Neuronal stem cell (in vitro differentiated cells): ENCODE measurements around the gene SLC22A17.
A peak's percentile ranks its signal among the peaks of the same experiment; 100 is the strongest.

Experiments used
- DNase-seq: peaks from one replicate; pipeline ENCODE4 v3.0.0-alpha.2; 2013; ENCODE audit warnings: low spot score
- H2AFZ ChIP-seq: one replicate; pipeline ENCODE4 v1.6.1; 2013; ENCODE audit warnings: mild to moderate bottlenecking, low read length, inconsistent platforms
- H2AK5ac ChIP-seq: 2 replicates; pipeline ENCODE4 v1.6.1; 2013; ENCODE audit warnings: low read depth, mild to moderate bottlenecking, inconsistent platforms, low read length, moderate library complexity, mixed read lengths
- H2BK120ac ChIP-seq: 2 replicates; pipeline ENCODE4 v1.6.1; 2013; ENCODE audit warnings: low read depth, mild to moderate bottlenecking, inconsistent platforms, low read length, moderate library complexity, mixed read lengths
- H2BK12ac ChIP-seq: one replicate; pipeline ENCODE4 v1.6.1; 2013; ENCODE audit warnings: low read length, inconsistent platforms
- H2BK15ac ChIP-seq: 2 replicates; pipeline ENCODE4 v1.6.1; 2013; ENCODE audit warnings: mild to moderate bottlenecking, low read length, inconsistent platforms, mixed read lengths
- H2BK5ac ChIP-seq: one replicate; pipeline ENCODE4 v1.6.1; 2013; ENCODE audit warnings: inconsistent platforms, mild to moderate bottlenecking, low read length, moderate library complexity
- H3K14ac ChIP-seq: one replicate; pipeline ENCODE4 v1.6.1; 2013; ENCODE audit warnings: low read length, inconsistent platforms
- H3K18ac ChIP-seq: 2 replicates; pipeline ENCODE4 v1.6.1; 2013; ENCODE audit warnings: low read length, inconsistent platforms
- H3K23ac ChIP-seq: 2 replicates; pipeline ENCODE4 v1.6.1; 2013; ENCODE audit warnings: low read depth, mild to moderate bottlenecking, mixed read lengths, low read length, inconsistent platforms; ENCODE audit not compliant: poor library complexity
- H3K27ac ChIP-seq: replicated peaks from 3 replicates; pipeline ENCODE4 v1.5.1; 2013; ENCODE audit warnings: low read length, inconsistent platforms
- H3K27me3 ChIP-seq, 3 experiments: 2 replicates each; pipeline ENCODE4 v1.6.1; 2013; ENCODE audit warnings: low read length in 3 of 3, mild to moderate bottlenecking in 2 of 3, inconsistent platforms in 1 of 3, low read depth in 1 of 3, mixed read lengths in 1 of 3, moderate library complexity in 1 of 3; ENCODE audit not compliant: control insufficient read depth in 3 of 3, insufficient read depth in 3 of 3
- H3K36me3 ChIP-seq, 2 donors: replicated peaks in 1 of 2; 2 replicates each; pipeline ENCODE4 v1.6.1; 2013; ENCODE audit warnings: low read length in 2 of 2; ENCODE audit not compliant: control insufficient read depth in 2 of 2, insufficient read depth in 2 of 2
- H3K4ac ChIP-seq: 2 replicates; pipeline ENCODE4 v1.6.1; 2013; ENCODE audit warnings: inconsistent platforms, mild to moderate bottlenecking, low read length, moderate library complexity
- H3K4me1 ChIP-seq, 2 donors: 1 replicate in 1 of 2; 2 replicates in 1 of 2; pipeline ENCODE4 v1.6.1; 2013; ENCODE audit warnings: low read length in 2 of 2, low read depth in 1 of 2; ENCODE audit not compliant: control insufficient read depth in 2 of 2, insufficient read depth in 1 of 2
- H3K4me2 ChIP-seq: one replicate; pipeline ENCODE4 v1.6.1; 2013; ENCODE audit warnings: mild to moderate bottlenecking, low read length, inconsistent platforms; ENCODE audit not compliant: insufficient read depth, poor library complexity, severe bottlenecking
- H3K4me3 ChIP-seq, 2 donors: 2 replicates each; pipeline ENCODE4 v1.5.1; 2013; ENCODE audit warnings: low read length in 2 of 2, mild to moderate bottlenecking in 2 of 2, inconsistent platforms in 1 of 2, moderate library complexity in 1 of 2
- H3K79me1 ChIP-seq: one replicate; pipeline ENCODE4 v1.6.1; 2013; ENCODE audit warnings: low read depth, mild to moderate bottlenecking, inconsistent platforms, low read length, moderate library complexity
- H3K9ac ChIP-seq: one replicate; pipeline ENCODE4 v1.6.1; 2013; ENCODE audit warnings: mild to moderate bottlenecking, low read depth, low read length, inconsistent platforms; ENCODE audit not compliant: poor library complexity
- H3K9me3 ChIP-seq, 2 donors: replicated peaks in 1 of 2; 2 replicates each; pipeline versions ENCODE3 to v1.6.1; 2013; ENCODE audit warnings: low read length in 2 of 2, mild to moderate bottlenecking in 2 of 2, inconsistent platforms in 1 of 2, low read depth in 1 of 2, mixed read lengths in 1 of 2, moderate library complexity in 1 of 2; ENCODE audit not compliant: control insufficient read depth in 2 of 2, insufficient read depth in 1 of 2
- H4K8ac ChIP-seq: one replicate; pipeline ENCODE4 v1.6.1; 2013; ENCODE audit warnings: low read depth, mild to moderate bottlenecking, inconsistent platforms, low read length, moderate library complexity
- H4K91ac ChIP-seq: one replicate; pipeline ENCODE4 v1.6.1; 2013; ENCODE audit warnings: low read length, low read depth, mild to moderate bottlenecking, inconsistent platforms; ENCODE audit not compliant: poor library complexity
- WGBS, 2 donors: extraction: QIAGEN DNeasy Blood & Tissue Kit; methylation state at CpG; one replicate each; pipeline ENCODE4 v1.1.7; 2013; ENCODE audit warnings: missing lambda C conversion rate in 2 of 2, mixed read lengths in 1 of 2; ENCODE audit not compliant: insufficient read length in 2 of 2, insufficient replicate concordance in 1 of 2; ENCODE audit errors: extremely low coverage in 2 of 2; 5-methylcytosine and 5-hydroxymethylcytosine counted together

Gene SLC22A17

DNA sequence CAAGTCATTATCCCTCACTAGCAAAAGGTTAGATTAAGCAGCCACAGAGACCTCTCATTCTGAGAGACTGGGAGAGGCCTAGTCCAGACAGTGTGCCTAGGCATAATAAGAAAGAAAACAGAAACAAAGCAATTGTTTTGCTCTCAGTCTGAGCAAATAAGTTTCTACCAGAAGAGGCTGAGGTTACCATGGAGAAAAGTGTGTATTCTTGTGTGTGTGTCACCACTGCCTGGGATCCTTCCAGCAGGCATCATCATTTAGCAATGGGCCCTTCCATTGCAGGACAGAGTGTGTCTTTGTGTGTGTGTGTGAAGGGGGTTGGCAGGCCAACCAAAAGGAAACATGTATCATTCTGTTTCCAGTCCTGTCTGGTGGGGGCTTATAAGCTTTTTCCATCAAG lies 8.6 kb upstream of the SLC22A17 start:
- Histone ChIP-seq H3K4me3 (no peak overlapping the region), H3K14ac (no peak overlapping the region), H2BK5ac (no peak overlapping the region), H3K18ac (no peak overlapping the region), H2BK15ac (no peak overlapping the region), H3K27ac (no peak overlapping the region), H4K8ac (no peak overlapping the region), H2AK5ac (no peak overlapping the region), H2AFZ (no peak overlapping the region), H3K27me3 (no peaks in the 10 kb centered on the region), H2BK120ac (no peak overlapping the region), H3K9me3 (no peaks in the 10 kb centered on the region), H3K36me3 (peaks cover 36 to 75% of the 10 kb centered on the region in 2 donors), H3K9ac (no peak overlapping the region), H3K4me2 (no peak overlapping the region), H3K4ac (no peak overlapping the region), H2BK12ac (no peak overlapping the region), H3K79me1 (peaks cover 7% of the 10 kb centered on the region), H4K91ac (no peak overlapping the region), H3K23ac (no peak overlapping the region), H3K4me1 (peaks cover 6 to 12% of the 10 kb centered on the region in 2 donors)
- DNase-seq = no peak

DNA sequence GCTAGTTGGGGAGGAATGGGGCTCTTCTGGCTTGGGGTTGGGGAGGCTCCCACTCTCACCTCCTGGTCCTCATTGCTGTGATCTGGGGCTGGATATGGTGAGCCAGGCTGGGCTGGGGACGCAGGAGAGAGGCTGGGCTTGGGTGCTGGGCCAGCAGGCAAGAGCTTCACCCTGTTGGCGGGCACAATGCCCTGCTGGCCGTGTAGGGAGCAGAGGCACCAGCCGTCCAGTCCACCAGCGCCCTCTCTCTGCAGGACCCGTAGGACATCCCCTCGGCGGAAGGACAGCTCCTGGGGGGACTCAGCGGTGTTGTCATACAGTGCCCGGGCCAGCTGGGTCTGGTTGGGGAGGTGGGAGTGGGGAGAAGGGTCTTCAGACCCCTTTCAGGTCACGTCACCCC lies 7.8 kb upstream of the SLC22A17 start:
- no peaks in the 10 kb centered on the region for H3K9me3 ChIP-seq
- no peak overlapping the region for H3K23ac ChIP-seq
- H3K36me3 ChIP-seq = peaks cover 37 to 84% of the 10 kb centered on the region in 2 donors
- H3K79me1 ChIP-seq = peaks cover 3% of the 10 kb centered on the region
- WGBS, 2 donors = no CpG with 5 or more reads among the region's 11 CpGs
- no peak overlapping the region for H2BK12ac ChIP-seq
- H3K4me1 ChIP-seq = peaks cover 6 to 12% of the 10 kb centered on the region in 2 donors
- H4K91ac ChIP-seq = no peak overlapping the region
- no peak overlapping the region for H3K9ac ChIP-seq
- no peak overlapping the region for H2BK15ac ChIP-seq
- no peak overlapping the region for H2BK5ac ChIP-seq
- H2AK5ac ChIP-seq = no peak overlapping the region
- H3K18ac ChIP-seq = no peak overlapping the region
- H3K4ac ChIP-seq = no peak overlapping the region
- no peak overlapping the region for H3K27ac ChIP-seq
- H2AFZ ChIP-seq = no peak overlapping the region
- no peak overlapping the region for H4K8ac ChIP-seq
- H3K27me3 ChIP-seq = no peaks in the 10 kb centered on the region
- H3K14ac ChIP-seq = no peak overlapping the region
- no peak overlapping the region for H2BK120ac ChIP-seq
- no peak overlapping the region for H3K4me2 ChIP-seq
- no peak for DNase-seq
- H3K4me3 ChIP-seq = no peak overlapping the region

DNA sequence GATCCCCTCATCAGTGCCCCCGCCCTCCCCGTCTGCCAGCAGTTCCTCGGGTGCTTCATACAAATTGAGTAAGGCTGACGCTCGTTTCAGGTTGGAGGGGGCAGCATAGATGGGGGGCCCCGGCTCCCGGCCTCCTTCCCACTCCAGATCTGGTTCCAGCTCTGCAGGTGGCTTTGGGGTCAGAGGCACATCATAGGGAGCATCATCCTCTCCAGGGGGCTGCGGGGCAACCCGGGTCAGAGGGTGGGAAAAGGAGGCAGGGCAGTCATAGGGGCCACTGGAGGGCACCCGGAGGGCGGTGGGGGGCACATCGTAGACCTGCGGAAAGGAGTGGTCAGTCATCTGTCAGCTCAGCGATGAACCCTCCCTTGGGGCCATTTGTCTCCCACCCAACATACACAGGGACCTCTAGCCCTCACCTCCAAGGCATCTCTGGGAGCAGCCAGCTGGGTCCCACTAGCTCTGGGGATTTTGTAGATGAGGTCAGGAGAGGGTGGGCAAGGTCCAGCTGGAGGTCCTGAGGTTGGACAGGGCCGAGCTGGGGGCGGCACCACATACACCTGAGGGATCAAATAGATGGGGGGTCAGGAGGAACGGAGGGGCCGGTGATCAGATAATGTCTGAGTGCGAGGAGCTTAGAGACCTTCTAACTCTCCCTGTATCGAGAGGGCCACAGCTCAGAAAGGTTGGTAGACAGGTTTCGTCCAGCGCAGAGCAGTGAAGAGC lies 7.2 kb upstream of the SLC22A17 start:
- no peak overlapping the region for H2BK5ac ChIP-seq
- H3K14ac ChIP-seq = no peak overlapping the region
- no peak overlapping the region for H2BK120ac ChIP-seq
- no peak overlapping the region for H3K4ac ChIP-seq
- H4K91ac ChIP-seq = no peak overlapping the region
- H2BK12ac ChIP-seq = no peak overlapping the region
- H2AFZ ChIP-seq = no peak overlapping the region
- H3K4me3 ChIP-seq = no peak overlapping the region
- H2AK5ac ChIP-seq = no peak overlapping the region
- no peak overlapping the region for H3K18ac ChIP-seq
- no CpG with 5 or more reads among the region's 22 CpGs for WGBS, 2 donors
- H3K4me1 ChIP-seq = peaks cover 6 to 12% of the 10 kb centered on the region in 2 donors
- DNase-seq = no peak
- no peak overlapping the region for H3K9ac ChIP-seq
- peaks cover 1% of the 10 kb centered on the region for H3K79me1 ChIP-seq
- H2BK15ac ChIP-seq = no peak overlapping the region
- no peak overlapping the region for H3K27ac ChIP-seq
- H3K27me3 ChIP-seq = no peaks in the 10 kb centered on the region
- peaks cover 38 to 85% of the 10 kb centered on the region in 2 donors for H3K36me3 ChIP-seq
- no peak overlapping the region for H4K8ac ChIP-seq
- H3K9me3 ChIP-seq = no peaks in the 10 kb centered on the region
- no peak overlapping the region for H3K4me2 ChIP-seq
- H3K23ac ChIP-seq = no peak overlapping the region

DNA sequence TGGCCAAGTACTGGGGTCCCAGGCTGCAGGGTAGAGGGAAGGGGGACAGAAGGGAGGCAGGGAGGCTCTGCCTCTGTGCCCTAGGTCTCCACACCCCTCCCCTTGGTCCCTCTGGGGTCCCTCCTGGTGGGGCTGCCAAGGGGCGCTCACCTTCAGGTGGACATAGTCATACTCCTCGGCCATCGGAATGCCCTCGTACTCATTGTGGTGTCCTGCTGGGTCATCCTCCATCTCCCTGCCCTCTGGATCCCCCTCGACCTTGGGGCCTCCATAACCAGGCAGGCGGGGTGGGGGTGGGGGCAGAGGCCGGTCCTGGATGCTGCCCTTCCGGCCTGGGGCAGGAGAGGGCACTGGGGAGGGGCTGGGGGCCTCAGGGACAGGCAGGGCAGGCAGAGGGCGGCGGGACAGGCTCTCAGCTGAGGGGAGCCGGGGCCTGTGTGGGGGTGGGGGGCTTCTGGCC lies 6.5 kb upstream of the SLC22A17 start:
- H3K27ac ChIP-seq = no peak overlapping the region
- H2AK5ac ChIP-seq = no peak overlapping the region
- no peak for DNase-seq
- H2BK120ac ChIP-seq = no peak overlapping the region
- H3K9ac ChIP-seq = peak overlapping the region; percentile 22
- no peak overlapping the region for H3K4me3 ChIP-seq
- WGBS, 2 donors = no CpG with 5 or more reads among the region's 11 CpGs
- H2BK12ac ChIP-seq = no peak overlapping the region
- no peak overlapping the region for H3K18ac ChIP-seq
- H3K4ac ChIP-seq = no peak overlapping the region
- no peak overlapping the region for H2AFZ ChIP-seq
- no peaks in the 10 kb centered on the region for H3K27me3 ChIP-seq
- H3K79me1 ChIP-seq = peaks cover 1% of the 10 kb centered on the region
- H3K36me3 ChIP-seq = peaks cover 38 to 85% of the 10 kb centered on the region in 2 donors
- H3K14ac ChIP-seq = no peak overlapping the region
- H3K9me3 ChIP-seq = no peaks in the 10 kb centered on the region
- H2BK15ac ChIP-seq = no peak overlapping the region
- no peak overlapping the region for H3K23ac ChIP-seq
- no peak overlapping the region for H3K4me2 ChIP-seq
- H3K4me1 ChIP-seq = peaks cover 6 to 12% of the 10 kb centered on the region in 2 donors
- no peak overlapping the region for H2BK5ac ChIP-seq
- no peak overlapping the region for H4K91ac ChIP-seq
- H4K8ac ChIP-seq = no peak overlapping the region
